HepG2 (cell line): ENCODE measurements around the gene ATXN7L3. TPM values are rescaled to one million over a fixed set of nuclear protein-coding genes. Genes with fewer than 3 reads are reported as not detected.

ENCODE experiments used
- BATF2 ChIP-seq: sonication (generic); formaldehyde crosslinking; IDR thresholded peaks from 2 replicates; pipeline ENCODE4 v1.8.0; 2022; ENCODE audit warnings: mild to moderate bottlenecking, missing genetic modification reagents, moderate library complexity
- ELF3 ChIP-seq: IDR thresholded peaks from 2 replicates; pipeline ENCODE4 v1.6.1; 2016; ENCODE audit warnings: missing genetic modification reagents, missing compliant biosample characterization
- HMG20A ChIP-seq: IDR thresholded peaks from 2 replicates; pipeline ENCODE4 v1.6.1; 2016; ENCODE audit warnings: borderline replicate concordance
- KDM4B ChIP-seq: sonication (generic); formaldehyde crosslinking; IDR thresholded peaks from 2 replicates; pipeline ENCODE4 v1.4.0; 2020; ENCODE audit warnings: missing genetic modification reagents
- KIAA2018 ChIP-seq: sonication (generic); formaldehyde crosslinking; IDR thresholded peaks from 2 replicates; pipeline ENCODE4 v1.5.0; 2020; ENCODE audit warnings: mild to moderate bottlenecking, missing genetic modification reagents, borderline replicate concordance
- NR3C1 ChIP-seq: sonication (generic); formaldehyde crosslinking; IDR thresholded peaks from 2 replicates; pipeline ENCODE4 v1.4.0; 2020; ENCODE audit warnings: missing genetic modification reagents
- REPIN1 ChIP-seq: sonication (generic); formaldehyde crosslinking; IDR thresholded peaks from 2 replicates; pipeline ENCODE4 v1.8.0; 2022; ENCODE audit warnings: missing genetic modification reagents, low read depth, mild to moderate bottlenecking, borderline replicate concordance
- SATB2 ChIP-seq: sonication (generic); formaldehyde crosslinking; IDR thresholded peaks from 2 replicates; pipeline ENCODE4 v1.5.0; 2020; ENCODE audit warnings: missing genetic modification reagents
- ZBTB42 ChIP-seq: sonication (generic); formaldehyde crosslinking; IDR thresholded peaks from 2 replicates; pipeline ENCODE4 v1.5.0; 2020; ENCODE audit warnings: mild to moderate bottlenecking, missing genetic modification reagents
- ZBTB7A ChIP-seq: sonication (generic); formaldehyde crosslinking; IDR thresholded peaks from 2 replicates; pipeline ENCODE4 v1.8.0; 2022; ENCODE audit warnings: mild to moderate bottlenecking, missing genetic modification reagents
- ZNF337 ChIP-seq: sonication (generic); formaldehyde crosslinking; IDR thresholded peaks from 2 replicates; pipeline ENCODE4 v1.5.1; 2020; ENCODE audit warnings: missing genetic modification reagents, low read depth, mild to moderate bottlenecking, borderline replicate concordance
- ZNF672 ChIP-seq: sonication (generic); formaldehyde crosslinking; IDR thresholded peaks from 2 replicates; pipeline ENCODE4 v1.8.1; 2022; ENCODE audit warnings: missing genetic modification reagents
- ZNF781 ChIP-seq: sonication (generic); formaldehyde crosslinking; IDR thresholded peaks from 2 replicates; pipeline ENCODE4 v1.5.1; 2020; ENCODE audit warnings: borderline replicate concordance, mild to moderate bottlenecking, missing genetic modification reagents; ENCODE audit errors: not compliant biosample characterization
- ZSCAN30 ChIP-seq: sonication (generic); formaldehyde crosslinking; IDR thresholded peaks from 2 replicates; pipeline ENCODE4 v1.5.0; 2020; ENCODE audit warnings: mild to moderate bottlenecking, missing genetic modification reagents
- polyA plus RNA-seq, 8 experiments: library from polyadenylated mRNA; depleted of rRNA in 3 of 8; stranded (reverse) in 7 of 8; unstranded in 1 of 8; fragments of >200 nt; fragmentation: Illumina TruSeq in 4 of 8; extraction: Trizol in 4 of 8; gene quantifications; 2 replicates each; pipeline versions ENCODE4 v1.2.1 to v1.2.3, GENCODE V29; 2011 to 2016; ENCODE audit warnings: low read depth in 4 of 8, missing spikeins in 1 of 8, mixed read lengths in 1 of 8; ENCODE audit not compliant: insufficient read depth in 1 of 8
- total RNA-seq, 5 experiments: library from RNA; depleted of rRNA; stranded (reverse); fragments of >200 nt; fragmentation: Illumina TruSeq; extraction: Trizol; gene quantifications; 2 replicates each; pipeline ENCODE4 v1.2.3, GENCODE V29; 2016; ENCODE audit warnings: low read depth in 1 of 5
- TF ChIP-seq, protein P1 (sequence below): sonication (generic); formaldehyde crosslinking; IDR thresholded peaks from 2 replicates; pipeline ENCODE4 v1.4.0; 2020; ENCODE audit warnings: mild to moderate bottlenecking, missing genetic modification reagents
- TF ChIP-seq, protein P2 (sequence below): sonication (generic); formaldehyde crosslinking; IDR thresholded peaks from 2 replicates; pipeline ENCODE4 v1.4.0; 2020; ENCODE audit warnings: missing genetic modification reagents, mild to moderate bottlenecking, borderline replicate concordance

Gene ATXN7L3
- total and polyA plus RNA-seq, 2 of the 13 experiments (the other 11 are each of a cell fraction or from before 2014, with no cell fraction given), result 44.5 to 59.1 TPM

- TF ChIP-seq KIAA2018 (CRISPR knock-in tag) (0 out of 2 replicates have a peak, but pooled peaks have one; percentile 17), KDM4B (CRISPR knock-in tag) (no peak), ZBTB7A (CRISPR knock-in tag) (peak; percentile 88), ZNF337 (CRISPR knock-in tag) (no peak), ZSCAN30 (CRISPR knock-in tag) (0 out of 2 replicates have a peak, but pooled peaks have one; percentile 47), ELF3 (no peak), ZBTB42 (CRISPR knock-in tag) (no peak), BATF2 (CRISPR knock-in tag) (no peak), NR3C1 (no peak), HMG20A (no peak), ZNF672 (CRISPR knock-in tag) (no peak), SATB2 (CRISPR knock-in tag) (no peak), ZNF781 (no peak), REPIN1 (CRISPR knock-in tag) (no peak)
- TF ChIP-seq, protein P1, sequence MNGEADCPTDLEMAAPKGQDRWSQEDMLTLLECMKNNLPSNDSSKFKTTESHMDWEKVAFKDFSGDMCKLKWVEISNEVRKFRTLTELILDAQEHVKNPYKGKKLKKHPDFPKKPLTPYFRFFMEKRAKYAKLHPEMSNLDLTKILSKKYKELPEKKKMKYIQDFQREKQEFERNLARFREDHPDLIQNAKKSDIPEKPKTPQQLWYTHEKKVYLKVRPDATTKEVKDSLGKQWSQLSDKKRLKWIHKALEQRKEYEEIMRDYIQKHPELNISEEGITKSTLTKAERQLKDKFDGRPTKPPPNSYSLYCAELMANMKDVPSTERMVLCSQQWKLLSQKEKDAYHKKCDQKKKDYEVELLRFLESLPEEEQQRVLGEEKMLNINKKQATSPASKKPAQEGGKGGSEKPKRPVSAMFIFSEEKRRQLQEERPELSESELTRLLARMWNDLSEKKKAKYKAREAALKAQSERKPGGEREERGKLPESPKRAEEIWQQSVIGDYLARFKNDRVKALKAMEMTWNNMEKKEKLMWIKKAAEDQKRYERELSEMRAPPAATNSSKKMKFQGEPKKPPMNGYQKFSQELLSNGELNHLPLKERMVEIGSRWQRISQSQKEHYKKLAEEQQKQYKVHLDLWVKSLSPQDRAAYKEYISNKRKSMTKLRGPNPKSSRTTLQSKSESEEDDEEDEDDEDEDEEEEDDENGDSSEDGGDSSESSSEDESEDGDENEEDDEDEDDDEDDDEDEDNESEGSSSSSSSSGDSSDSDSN (CRISPR knock-in tag), result no peak
- TF ChIP-seq, protein P2, sequence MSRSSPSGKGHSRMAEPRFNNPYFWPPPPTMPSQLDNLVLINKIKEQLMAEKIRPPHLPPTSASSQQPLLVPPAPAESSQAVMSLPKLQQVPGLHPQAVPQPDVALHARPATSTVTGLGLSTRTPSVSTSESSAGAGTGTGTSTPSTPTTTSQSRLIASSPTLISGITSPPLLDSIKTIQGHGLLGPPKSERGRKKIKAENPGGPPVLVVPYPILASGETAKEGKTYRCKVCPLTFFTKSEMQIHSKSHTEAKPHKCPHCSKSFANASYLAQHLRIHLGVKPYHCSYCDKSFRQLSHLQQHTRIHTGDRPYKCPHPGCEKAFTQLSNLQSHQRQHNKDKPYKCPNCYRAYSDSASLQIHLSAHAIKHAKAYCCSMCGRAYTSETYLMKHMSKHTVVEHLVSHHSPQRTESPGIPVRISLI (CRISPR knock-in tag), result 0 out of 2 replicates have a peak, but pooled peaks have one; percentile 16
Observed at GRCh38 chr17:44187131-44187899, 12.4 kb downstream of the ATXN7L3 start (continued).
